ENCODE data around the gene RBM48. TPM values are rescaled to one million over a fixed set of nuclear protein-coding genes. Genes with fewer than 3 reads are reported as not detected.

The RBM48 gene
- polyA plus RNA-seq, 1 donor (not counting 4 experiments of a cell fraction or from before 2014, with no cell fraction given) = 6.3 TPM

- H3K9me1 ChIP-seq (ENCODE audit: control insufficient read depth, extremely low read depth, insufficient read depth, low read length) = no peaks in the 10 kb centered on the region
- peaks cover 0 to 8% of the 10 kb centered on the region in 2 experiments for H3K36me3 ChIP-seq (ENCODE audit: control insufficient read depth in 2 of 2, extremely low read depth in 1 of 2, insufficient read depth in 2 of 2, low read length in 2 of 2)
- no peaks in the 10 kb centered on the region for H3K9me3 ChIP-seq (ENCODE audit: control insufficient read depth, low read depth, low read length)
- no peaks in the 10 kb centered on the region for H3K27me3 ChIP-seq (ENCODE audit: control insufficient read depth, extremely low read depth, insufficient read depth, low read length)
- TF ChIP-seq CTCF (optimal IDR thresholded peaks at IDR 0.05 in 1 of 3, IDR thresholded peaks at IDR 0.05 in 1 of 3, conservative IDR thresholded peaks at IDR 0.05 in 1 of 3; ENCODE audit: extremely low read depth in 1 of 3, insufficient read depth in 2 of 3, low read length in 3 of 3) (no peak), EZH2 (IDR thresholded peaks at IDR 0.05; ENCODE audit: low read length) (no peak)
- FAIRE-seq (no peak), DNase-seq (ENCODE audit: low read depth, low spot score) (no peak)
- dilution Hi-C loops (cut with MboI; ENCODE audit: extremely low pct_ligation_motif_present, low sequenced_read_pairs) = no loop called here
- no peak overlapping the region for H3K27ac ChIP-seq (ENCODE audit: control insufficient read depth, insufficient read depth, low read length)
- H3K4me2 ChIP-seq (ENCODE audit: control insufficient read depth, extremely low read depth, insufficient read depth, low read depth, low read length) = no peak overlapping the region
- H3K79me2 ChIP-seq (ENCODE audit: control insufficient read depth, insufficient read depth, low read length) = no peaks in the 10 kb centered on the region
- H2AFZ ChIP-seq (ENCODE audit: control insufficient read depth, low read length) = no peak overlapping the region
- H4K20me1 ChIP-seq (ENCODE audit: control insufficient read depth, extremely low read depth, insufficient read depth, low read length) = no peaks in the 10 kb centered on the region
- H3K4me1 ChIP-seq (ENCODE audit: control insufficient read depth, extremely low read depth, insufficient read depth, low read length) = no peaks in the 10 kb centered on the region
- no peak overlapping the region for H3K9ac ChIP-seq (ENCODE audit: control insufficient read depth, extremely low read depth, insufficient read depth, low read length)
- no peak overlapping the region for H3K4me3 ChIP-seq (ENCODE audit: control insufficient read depth in 2 of 3, extremely low read depth in 1 of 3, insufficient read depth in 2 of 3, low read depth in 1 of 3, low read length in 3 of 3)
Observed at GRCh38 chr7:92487804-92488203, 40.8 kb upstream of the RBM48 start.

DNA sequence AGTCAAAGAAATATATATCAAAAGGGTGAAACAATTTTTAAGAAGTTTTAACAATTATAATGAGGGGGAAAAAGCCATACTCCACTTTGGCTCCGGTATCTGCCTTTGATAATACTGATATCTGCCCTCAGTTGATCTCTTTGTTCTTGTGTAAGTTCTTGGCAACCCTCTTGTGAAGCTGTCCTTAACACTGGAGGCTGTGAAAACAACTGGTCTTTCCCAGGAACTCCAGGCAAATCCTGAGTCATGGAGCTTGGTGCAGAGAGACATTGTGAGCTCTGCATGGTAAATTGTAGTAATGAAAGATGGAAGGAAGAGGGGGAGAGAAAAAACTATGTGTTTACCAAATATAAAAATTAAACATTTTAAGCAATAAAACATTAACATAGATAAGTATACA lies 39.0 kb upstream of the RBM48 start:
- no peaks in the 10 kb centered on the region for H3K9me1 ChIP-seq (ENCODE audit: control insufficient read depth, extremely low read depth, insufficient read depth, low read length)
- no peaks in the 10 kb centered on the region for H3K9me3 ChIP-seq (ENCODE audit: control insufficient read depth, low read depth, low read length)
- H3K9ac ChIP-seq (ENCODE audit: control insufficient read depth, extremely low read depth, insufficient read depth, low read length) = no peak overlapping the region
- no peaks in the 10 kb centered on the region for H3K79me2 ChIP-seq (ENCODE audit: control insufficient read depth, insufficient read depth, low read length)
- no peak overlapping the region for H3K4me2 ChIP-seq (ENCODE audit: control insufficient read depth, extremely low read depth, insufficient read depth, low read depth, low read length)
- TF ChIP-seq EZH2 (IDR thresholded peaks at IDR 0.05; ENCODE audit: low read length) (no peak), CTCF (optimal IDR thresholded peaks at IDR 0.05 in 1 of 3, IDR thresholded peaks at IDR 0.05 in 1 of 3, conservative IDR thresholded peaks at IDR 0.05 in 1 of 3; ENCODE audit: extremely low read depth in 1 of 3, insufficient read depth in 2 of 3, low read length in 3 of 3) (no peak)
- dilution Hi-C loops (cut with MboI; ENCODE audit: extremely low pct_ligation_motif_present, low sequenced_read_pairs) = no loop called here
- H2AFZ ChIP-seq (ENCODE audit: control insufficient read depth, low read length) = no peak overlapping the region
- no peak overlapping the region for H3K4me3 ChIP-seq (ENCODE audit: control insufficient read depth in 2 of 3, extremely low read depth in 1 of 3, insufficient read depth in 2 of 3, low read depth in 1 of 3, low read length in 3 of 3)
- no peaks in the 10 kb centered on the region for H3K4me1 ChIP-seq (ENCODE audit: control insufficient read depth, extremely low read depth, insufficient read depth, low read length)
- H4K20me1 ChIP-seq (ENCODE audit: control insufficient read depth, extremely low read depth, insufficient read depth, low read length) = no peaks in the 10 kb centered on the region
- H3K27me3 ChIP-seq (ENCODE audit: control insufficient read depth, extremely low read depth, insufficient read depth, low read length) = no peaks in the 10 kb centered on the region
- peaks cover 0 to 8% of the 10 kb centered on the region in 2 experiments for H3K36me3 ChIP-seq (ENCODE audit: control insufficient read depth in 2 of 2, extremely low read depth in 1 of 2, insufficient read depth in 2 of 2, low read length in 2 of 2)
- FAIRE-seq (no peak), DNase-seq (ENCODE audit: low read depth, low spot score) (no peak)
- no peak overlapping the region for H3K27ac ChIP-seq (ENCODE audit: control insufficient read depth, insufficient read depth, low read length)
